Urothelium cell line (cell line): Measurements from ENCODE around the gene SMAGP.
"Not testable (repeated sequence)": the region's sequence is repeated elsewhere in the genome, so short reads cannot be mapped to it uniquely, and the experiment has no call there.

Experiments used
- DNase-seq: peaks from one replicate; pipeline ENCODE4 v3.0.0; 2011; ENCODE audit warnings: low spot score, mixed read lengths
- FAIRE-seq: peaks from 2 replicates; lab custom pipeline; 2011; peaks lifted over from hg19 to GRCh38; lab: Jason Lieb, UNC

The SMAGP gene

GRCh38 chr12:51265024-51265423 lies 5.2 kb downstream of the SMAGP start:
- FAIRE-seq (no peak), DNase-seq (no peak)

GRCh38 chr12:51264297-51264696 lies 5.9 kb downstream of the SMAGP start:
- DNase-seq (no peak), FAIRE-seq (no peak)

- DNase-seq: no peak
- no peak for FAIRE-seq
Observed at GRCh38 chr12:51263341-51263740, 6.9 kb downstream of the SMAGP start.

GRCh38 chr12:51262758-51263177 lies 7.4 kb downstream of the SMAGP start:
- DNase-seq: peak; percentile 51
- FAIRE-seq: no peak

- not testable (repeated sequence) for DNase-seq, FAIRE-seq
Observed at GRCh38 chr12:51259600-51259999, 10.6 kb downstream of the SMAGP start.

GRCh38 chr12:51254536-51254935 lies 15.7 kb downstream of the SMAGP start:
- DNase-seq (no peak), FAIRE-seq (no peak)

GRCh38 chr12:51253276-51253675 lies 16.9 kb downstream of the SMAGP start:
- FAIRE-seq (no peak), DNase-seq (no peak)

GRCh38 chr12:51247523-51248206 lies 22.6 kb downstream of the SMAGP start:
- DNase-seq (no peak), FAIRE-seq (no peak)

- DNase-seq (no peak), FAIRE-seq (no peak)
Observed at GRCh38 chr12:51246254-51246853, 23.9 kb downstream of the SMAGP start.

- no peak for DNase-seq
- no peak for FAIRE-seq
Observed at GRCh38 chr12:51245476-51246253, 24.6 kb downstream of the SMAGP start.

- FAIRE-seq (no peak), DNase-seq (no peak)
Observed at GRCh38 chr12:51244269-51244668, 25.9 kb downstream of the SMAGP start.

GRCh38 chr12:51242876-51243275 lies 27.3 kb downstream of the SMAGP start:
- no peak for FAIRE-seq
- DNase-seq: no peak

GRCh38 chr12:51242120-51242519 lies 28.1 kb downstream of the SMAGP start:
- no peak for DNase-seq
- FAIRE-seq: no peak

- DNase-seq (no peak), FAIRE-seq (no peak)
Observed at GRCh38 chr12:51240971-51241370, 29.2 kb downstream of the SMAGP start.

GRCh38 chr12:51238510-51239334 lies 31.5 kb downstream of the SMAGP start, which contains the start of gene DAZAP2:
TSS of gene DAZAP2 (plus strand) at chr12:51238826. CDS start at chr12:51238908, 82 bp downstream.
- FAIRE-seq: no peak

GRCh38 chr12:51238037-51238509 lies 32.1 kb downstream of the SMAGP start:
- FAIRE-seq (no peak), DNase-seq (no peak)

More at GRCh38 chr12:51238510-51239334, 31.5 kb downstream of the SMAGP start, which contains the start of gene DAZAP2:
- DNase-seq: peak; percentile 98

- DNase-seq (no peak), FAIRE-seq (no peak)
Observed at GRCh38 chr12:51234530-51234929, 35.7 kb downstream of the SMAGP start.

- FAIRE-seq (no peak), DNase-seq (no peak)
Observed at GRCh38 chr12:51232642-51233041, 37.6 kb downstream of the SMAGP start.

GRCh38 chr12:51229116-51229809 lies 41.0 kb downstream of the SMAGP start:
- DNase-seq (no peak), FAIRE-seq (no peak)

- DNase-seq (no peak), FAIRE-seq (no peak)
Observed at GRCh38 chr12:51227962-51228361, 42.3 kb downstream of the SMAGP start.
